SH-SY5Y (cell line): ENCODE data around the gene FOXP3.
A peak's percentile ranks its signal among the peaks of the same experiment; 100 is the strongest.

ENCODE experiments used
- GATA2 ChIP-seq: IDR thresholded peaks from 2 replicates; pipeline ENCODE4 v1.6.1; 2011; ENCODE audit warnings: mild to moderate bottlenecking, low read depth, low read length
- GATA3 ChIP-seq: IDR thresholded peaks from 2 replicates; pipeline ENCODE4 v1.6.1; 2011; ENCODE audit warnings: low read depth, mild to moderate bottlenecking, low read length, moderate library complexity

FOXP3 gene

GRCh38 chrX:49284212-49284611 is 19.7 kb upstream of the FOXP3 start:
- TF ChIP-seq GATA3, result no peak
- TF ChIP-seq GATA2, result no peak

- TF ChIP-seq GATA2, result 0 out of 2 replicates have a peak, but pooled peaks have one; percentile 31
- no peak for TF ChIP-seq GATA3
Measured at GRCh38 chrX:49282647-49283011, 18.1 kb upstream of the FOXP3 start.

GRCh38 chrX:49278081-49278480 is 13.6 kb upstream of the FOXP3 start:
- TF ChIP-seq GATA2 (no peak), GATA3 (no peak)

- no peak for TF ChIP-seq GATA3
- TF ChIP-seq GATA2, result no peak
Measured at GRCh38 chrX:49277535-49277830, 13.0 kb upstream of the FOXP3 start.

GRCh38 chrX:49276671-49277534 is 12.4 kb upstream of the FOXP3 start:
- no peak for TF ChIP-seq GATA2
- no peak for TF ChIP-seq GATA3

- TF ChIP-seq GATA3 (no peak), GATA2 (no peak)
Measured at GRCh38 chrX:49276207-49276606, 11.7 kb upstream of the FOXP3 start.

GRCh38 chrX:49273181-49273727 is 8.7 kb upstream of the FOXP3 start:
- TF ChIP-seq GATA3 (no peak), GATA2 (peak; percentile 7; the same call in 1 of the 2 replicates)

- no peak for TF ChIP-seq GATA2
Measured at GRCh38 chrX:49272421-49272820, 7.9 kb upstream of the FOXP3 start.

- no peak for TF ChIP-seq GATA3
- TF ChIP-seq GATA2, result no peak
Measured at GRCh38 chrX:49271341-49271740, 6.8 kb upstream of the FOXP3 start.

GRCh38 chrX:49270249-49270921 is 5.9 kb upstream of the FOXP3 start:
- TF ChIP-seq GATA2 (no peak), GATA3 (no peak)

- TF ChIP-seq GATA2 (no peak), GATA3 (no peak)
Measured at GRCh38 chrX:49269767-49270248, 5.3 kb upstream of the FOXP3 start, which contains the start of gene PPP1R3F. Gene PPP1R3F (plus strand): TSS chrX:49269793. CDS start chrX:49269870, 77 bp downstream.

- TF ChIP-seq GATA3, result no peak
- no peak for TF ChIP-seq GATA2
Measured at GRCh38 chrX:49269010-49269766, 4.7 kb upstream of the FOXP3 start.

- no peak for TF ChIP-seq GATA2
- no peak for TF ChIP-seq GATA3
Measured at GRCh38 chrX:49268702-49269009, 4.1 kb upstream of the FOXP3 start.
